AG09319 (cell line): Measurements from ENCODE around the gene TRMT1L.

Experiments used
- DNase-seq: peaks from one replicate; pipeline ENCODE4 v3.0.0-alpha.2; 2010; ENCODE audit warnings: low read depth; ENCODE audit errors: extremely low read depth
- CTCF ChIP-seq: IDR thresholded peaks from 2 replicates; pipeline ENCODE4 v1.5.1; 2011; ENCODE audit warnings: low read depth, mild to moderate bottlenecking, inconsistent platforms, low read length, moderate library complexity

Gene TRMT1L

GRCh38 chr1:185073725-185074124 lies 83.0 kb downstream of the TRMT1L start:
- DNase-seq, result no peak
- no peak for TF ChIP-seq CTCF

DNA sequence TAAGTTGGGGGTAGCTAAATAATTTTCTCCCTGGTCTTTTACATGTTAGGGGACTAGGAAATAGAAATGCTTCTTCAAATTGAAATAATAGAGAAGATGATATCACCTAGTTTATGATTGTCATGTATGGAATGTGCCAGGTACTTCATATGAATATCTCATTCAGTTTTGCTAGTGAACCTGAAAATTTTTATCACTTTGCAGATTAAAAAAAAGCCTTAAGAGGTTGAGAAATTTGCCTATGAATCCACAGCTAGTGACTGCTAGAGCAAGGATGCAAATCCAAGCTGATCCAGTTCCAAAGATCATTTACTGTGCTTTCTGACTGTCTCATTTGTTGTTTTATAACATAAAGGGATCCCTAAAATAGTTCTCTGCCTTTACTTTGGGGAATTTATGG lies 86.7 kb downstream of the TRMT1L start:
- DNase-seq, result no peak
- TF ChIP-seq CTCF, result no peak

GRCh38 chr1:185069202-185069772 lies 87.5 kb downstream of the TRMT1L start:
- no peak for TF ChIP-seq CTCF
- no peak for DNase-seq

DNA sequence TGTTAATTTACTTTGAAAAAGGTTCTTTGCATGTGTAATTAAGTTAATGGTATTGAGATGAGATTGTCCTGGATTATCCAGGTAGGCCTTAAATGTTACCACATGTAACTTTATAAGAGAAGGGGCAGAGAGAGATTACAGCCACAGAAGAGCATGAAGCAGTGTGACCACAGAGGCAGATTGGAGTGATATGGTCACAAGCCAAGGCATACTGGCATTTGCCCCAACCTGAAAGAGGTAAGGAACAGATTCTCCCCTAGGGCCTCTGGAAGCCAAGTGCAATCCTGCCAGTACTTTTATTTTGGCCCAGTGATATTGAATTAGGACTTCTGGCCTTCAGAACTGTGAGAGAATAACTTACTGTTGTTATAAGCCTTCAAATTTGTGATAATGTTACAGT lies 88.4 kb downstream of the TRMT1L start:
- no peak for DNase-seq
- TF ChIP-seq CTCF, result no peak
